Fibroblast of mammary gland (primary cell): ENCODE data around the gene KCNMA1.

Experiments
- DNase-seq: peaks from one replicate; pipeline ENCODE4 v3.0.0-alpha.2; 2010; ENCODE audit warnings: low read depth
- H3K4me3 ChIP-seq: 2 replicates; pipeline ENCODE4 v1.5.1; 2011; ENCODE audit warnings: low read depth, mild to moderate bottlenecking, low read length, moderate library complexity; ENCODE audit not compliant: control insufficient read depth
- TF ChIP-seq, protein P1 (sequence below): conservative IDR thresholded peaks from 2 replicates; pipeline ENCODE4 v1.5.1; 2011; ENCODE audit warnings: low read depth, low read length, inconsistent platforms; ENCODE audit not compliant: control insufficient read depth, insufficient read depth

The KCNMA1 gene

DNA sequence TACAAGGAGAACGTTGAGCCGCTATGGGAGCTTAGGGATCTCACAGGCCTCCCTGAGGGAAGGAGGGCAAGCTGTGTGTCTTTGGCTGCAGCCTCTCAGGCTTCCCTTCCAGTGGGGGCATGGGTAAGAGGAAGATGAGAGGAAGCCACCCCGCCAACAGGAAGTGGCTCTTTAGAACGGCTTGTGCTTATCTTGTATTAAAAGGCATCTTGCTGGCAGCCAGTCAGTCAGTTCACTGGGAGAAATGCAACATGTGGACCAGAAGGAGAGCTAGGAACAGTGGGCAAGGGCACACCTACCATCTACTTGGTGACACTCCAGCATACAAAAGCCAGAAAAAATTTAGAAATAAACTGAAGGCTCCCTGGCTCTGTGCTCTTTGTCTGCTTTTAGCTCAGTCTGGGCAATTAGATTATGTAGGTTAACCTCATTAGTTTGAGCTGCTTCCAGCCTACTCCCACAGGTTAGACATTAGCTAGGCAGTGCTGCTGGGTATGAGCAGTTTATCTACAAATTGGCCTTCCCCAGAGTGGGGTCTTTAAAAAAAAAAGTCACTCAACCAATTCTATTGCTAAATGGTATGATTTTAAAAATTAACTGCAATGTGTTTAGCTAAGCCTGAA is 595.9 kb downstream of the KCNMA1 start:
- TF ChIP-seq, protein P1, sequence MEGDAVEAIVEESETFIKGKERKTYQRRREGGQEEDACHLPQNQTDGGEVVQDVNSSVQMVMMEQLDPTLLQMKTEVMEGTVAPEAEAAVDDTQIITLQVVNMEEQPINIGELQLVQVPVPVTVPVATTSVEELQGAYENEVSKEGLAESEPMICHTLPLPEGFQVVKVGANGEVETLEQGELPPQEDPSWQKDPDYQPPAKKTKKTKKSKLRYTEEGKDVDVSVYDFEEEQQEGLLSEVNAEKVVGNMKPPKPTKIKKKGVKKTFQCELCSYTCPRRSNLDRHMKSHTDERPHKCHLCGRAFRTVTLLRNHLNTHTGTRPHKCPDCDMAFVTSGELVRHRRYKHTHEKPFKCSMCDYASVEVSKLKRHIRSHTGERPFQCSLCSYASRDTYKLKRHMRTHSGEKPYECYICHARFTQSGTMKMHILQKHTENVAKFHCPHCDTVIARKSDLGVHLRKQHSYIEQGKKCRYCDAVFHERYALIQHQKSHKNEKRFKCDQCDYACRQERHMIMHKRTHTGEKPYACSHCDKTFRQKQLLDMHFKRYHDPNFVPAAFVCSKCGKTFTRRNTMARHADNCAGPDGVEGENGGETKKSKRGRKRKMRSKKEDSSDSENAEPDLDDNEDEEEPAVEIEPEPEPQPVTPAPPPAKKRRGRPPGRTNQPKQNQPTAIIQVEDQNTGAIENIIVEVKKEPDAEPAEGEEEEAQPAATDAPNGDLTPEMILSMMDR: no peak
- H3K4me3 ChIP-seq: no peak overlapping the region
- DNase-seq: no peak

DNA sequence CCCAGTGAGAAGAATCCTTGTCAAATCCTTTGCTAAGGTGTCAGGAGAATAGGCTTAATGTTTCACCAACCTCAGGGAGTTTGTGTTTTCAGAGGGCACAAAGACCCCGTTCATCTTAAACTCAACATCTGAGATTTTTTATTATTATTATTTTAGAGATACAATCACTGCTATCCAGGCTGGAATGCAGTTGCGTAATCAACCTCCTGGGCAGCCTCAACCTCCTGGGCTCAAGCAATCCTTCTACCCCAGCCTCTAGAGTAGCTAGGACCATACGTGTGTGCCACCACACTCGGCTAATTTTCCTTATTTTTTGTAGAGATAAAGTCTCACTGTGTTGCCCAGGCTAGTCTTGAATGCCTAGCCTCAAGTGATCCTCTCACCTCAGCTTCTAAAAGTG is 599.2 kb downstream of the KCNMA1 start:
- TF ChIP-seq, protein P1: no peak
- no peak overlapping the region for H3K4me3 ChIP-seq
- no peak for DNase-seq

DNA sequence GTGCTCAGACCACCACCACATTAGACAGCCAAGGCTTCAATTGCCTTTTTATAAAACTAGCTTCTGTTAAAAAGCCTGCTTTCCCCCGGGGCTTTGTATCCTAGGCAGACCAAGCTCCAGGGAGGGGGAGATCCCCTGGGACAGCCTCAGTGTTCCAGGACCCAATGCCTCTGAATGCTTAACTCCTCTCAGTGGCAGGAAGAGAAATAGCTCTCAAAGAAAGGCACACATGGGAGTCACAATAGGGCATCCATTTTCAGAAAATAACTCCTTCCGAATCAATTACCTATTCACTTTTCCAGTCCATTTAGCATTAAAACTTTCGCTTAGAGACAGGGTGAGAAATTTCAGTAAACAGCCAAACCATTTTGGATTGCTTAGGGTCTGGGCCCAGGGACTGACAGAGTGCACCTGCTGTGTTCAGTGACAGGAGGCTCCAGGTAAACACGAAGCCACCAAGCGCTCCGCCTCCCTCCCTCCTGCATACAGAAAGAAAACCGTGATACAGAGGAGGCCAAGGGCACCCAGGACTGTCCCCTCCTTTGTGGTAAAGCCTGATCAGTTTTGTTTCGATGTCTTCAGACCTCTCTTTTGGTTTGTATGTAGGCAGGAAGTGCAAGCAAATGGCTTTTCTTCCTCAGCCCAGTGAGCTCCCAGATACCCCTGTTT is 599.7 kb downstream of the KCNMA1 start:
- no peak overlapping the region for H3K4me3 ChIP-seq
- TF ChIP-seq, protein P1: no peak
- no peak for DNase-seq

DNA sequence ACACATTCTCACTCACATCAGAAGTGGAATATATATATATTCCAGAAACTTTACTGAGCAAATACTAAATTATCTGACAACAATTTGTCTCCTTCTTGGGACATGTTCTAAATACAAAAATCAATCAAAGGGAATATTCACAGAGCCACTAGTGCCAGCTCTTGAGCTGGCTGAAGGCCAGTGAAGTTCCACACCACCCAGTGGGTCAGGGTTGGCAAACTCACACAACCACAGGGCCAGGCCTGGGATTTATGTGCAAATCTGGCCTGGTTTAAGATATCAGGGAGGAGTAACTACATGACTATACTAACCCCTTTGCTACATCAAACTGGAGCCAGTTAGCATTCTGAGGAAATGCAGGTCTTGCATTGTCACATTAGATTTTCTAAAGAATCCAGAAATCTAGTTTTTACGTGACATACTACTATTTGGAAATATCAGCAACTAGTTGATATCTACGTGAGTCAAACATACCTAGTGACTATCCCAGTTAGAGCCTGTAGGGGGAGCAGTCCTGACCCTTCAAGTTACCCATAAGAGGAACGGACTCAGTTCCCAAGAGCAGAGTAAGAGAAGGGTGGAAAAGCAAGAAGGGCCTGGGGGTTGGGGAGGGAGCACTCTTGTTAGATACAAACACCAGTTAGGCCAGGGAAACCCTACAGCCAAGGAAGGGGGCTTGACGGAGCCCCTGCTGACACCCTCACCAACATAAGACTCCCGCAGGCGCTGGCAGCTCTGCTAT is 600.4 kb downstream of the KCNMA1 start:
- DNase-seq: peak; percentile 22
- TF ChIP-seq, protein P1: peak; percentile 59
- H3K4me3 ChIP-seq: no peak overlapping the region

DNA sequence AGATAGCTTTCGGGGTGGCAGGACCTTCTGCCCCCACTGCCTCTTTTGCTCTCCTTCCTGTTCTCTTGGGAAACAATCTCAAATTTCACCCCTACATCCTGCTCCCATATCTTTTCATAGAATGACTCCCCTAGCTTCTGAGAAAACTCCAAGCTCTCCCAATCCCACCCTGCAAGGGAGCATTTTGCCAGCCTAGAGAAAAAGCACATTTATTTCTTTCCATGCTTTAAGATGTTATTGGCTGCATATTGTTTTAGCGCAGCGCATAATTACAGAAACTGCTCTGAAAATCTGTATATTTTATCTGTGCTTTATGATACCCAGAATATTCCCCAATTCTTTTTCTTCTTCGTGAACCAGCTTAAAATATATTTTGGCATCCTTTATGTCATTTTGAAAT is 601.3 kb downstream of the KCNMA1 start:
- DNase-seq: no peak
- TF ChIP-seq, protein P1: no peak
- no peak overlapping the region for H3K4me3 ChIP-seq

DNA sequence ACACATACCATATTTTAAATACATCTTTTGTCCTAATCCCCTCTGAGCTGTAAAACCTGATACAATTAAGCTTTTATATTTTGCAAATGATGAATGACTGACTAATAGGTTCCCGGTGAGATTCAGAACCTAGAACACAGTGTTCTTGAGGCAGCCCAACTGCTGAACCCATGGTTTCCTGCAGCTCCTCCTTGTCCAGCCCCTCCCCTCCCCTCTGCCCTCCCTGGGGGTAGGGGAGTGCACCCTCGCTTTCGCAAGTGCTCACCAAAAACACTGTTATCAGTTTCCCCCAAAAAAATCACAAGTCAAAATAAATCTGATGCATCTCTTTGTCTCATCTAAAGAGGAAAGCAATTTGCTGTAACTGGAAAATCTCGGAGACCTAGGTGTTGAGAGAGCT is 602.8 kb downstream of the KCNMA1 start:
- TF ChIP-seq, protein P1: no peak
- H3K4me3 ChIP-seq: no peak overlapping the region
- no peak for DNase-seq
